HEK293 (cell line): ENCODE measurements around the gene CFL1.

Experiments
- CTCF ChIP-seq: fragments of 450-650 bp; formaldehyde crosslinking; IDR thresholded peaks from 2 replicates; pipeline ENCODE4 v1.5.1; 2016; ENCODE audit warnings: missing biosample characterization, missing genetic modification characterization
- GLIS1 ChIP-seq: fragments of 450-650 bp; formaldehyde crosslinking; IDR thresholded peaks from 2 replicates; pipeline ENCODE4 v1.5.1; 2016; ENCODE audit warnings: missing biosample characterization, missing genetic modification characterization
- GLIS2 ChIP-seq: fragments of 450-650 bp; formaldehyde crosslinking; IDR thresholded peaks from 2 replicates; pipeline ENCODE4 v1.5.1; 2016; ENCODE audit warnings: missing biosample characterization, missing genetic modification characterization
- MEIS1 ChIP-seq: sonication (generic); formaldehyde crosslinking; IDR thresholded peaks from 2 replicates; pipeline ENCODE4 v1.8.1; 2022; ENCODE audit warnings: missing genetic modification reagents, mild to moderate bottlenecking, borderline replicate concordance
- MZF1 ChIP-seq: fragments of 450-650 bp; formaldehyde crosslinking; IDR thresholded peaks from 2 replicates; pipeline ENCODE4 v1.5.1; 2017; ENCODE audit warnings: missing biosample characterization, missing genetic modification characterization, borderline replicate concordance
- PBX3 ChIP-seq: sonication (generic); formaldehyde crosslinking; IDR thresholded peaks from 2 replicates; pipeline ENCODE4 v1.8.1; 2022; ENCODE audit warnings: mild to moderate bottlenecking, moderate library complexity, missing genetic modification reagents
- RBAK ChIP-seq: fragments of 450-650 bp; formaldehyde crosslinking; IDR thresholded peaks from 2 replicates; pipeline ENCODE4 v1.5.1; 2016; ENCODE audit warnings: missing biosample characterization, missing genetic modification characterization
- ZBTB10 ChIP-seq: fragments of 450-650 bp; formaldehyde crosslinking; IDR thresholded peaks from 2 replicates; pipeline ENCODE4 v1.5.1; 2016; ENCODE audit warnings: missing biosample characterization, missing genetic modification characterization
- ZBTB20 ChIP-seq: fragments of 450-650 bp; formaldehyde crosslinking; IDR thresholded peaks from 2 replicates; pipeline ENCODE4 v1.5.1; 2016; ENCODE audit warnings: missing biosample characterization, missing genetic modification characterization
- ZFHX2 ChIP-seq: fragments of 450-650 bp; formaldehyde crosslinking; conservative IDR thresholded peaks from 2 replicates; pipeline ENCODE4 v1.5.1; 2016; ENCODE audit warnings: missing biosample characterization, missing genetic modification characterization
- ZNF132 ChIP-seq: fragments of 450-650 bp; formaldehyde crosslinking; IDR thresholded peaks from 2 replicates; pipeline ENCODE4 v1.5.1; 2017; ENCODE audit warnings: missing biosample characterization, missing genetic modification characterization, borderline replicate concordance
- ZNF133 ChIP-seq: fragments of 450-650 bp; formaldehyde crosslinking; IDR thresholded peaks from 2 replicates; pipeline ENCODE4 v1.5.1; 2016; ENCODE audit warnings: missing biosample characterization, missing genetic modification characterization
- ZNF169 ChIP-seq: fragments of 450-650 bp; formaldehyde crosslinking; IDR thresholded peaks from 2 replicates; pipeline ENCODE4 v1.5.1; 2016; ENCODE audit warnings: missing biosample characterization, missing genetic modification characterization
- ZNF175 ChIP-seq: fragments of 450-650 bp; formaldehyde crosslinking; IDR thresholded peaks from 2 replicates; pipeline ENCODE4 v1.5.1; 2016; ENCODE audit warnings: missing biosample characterization, missing genetic modification characterization
- ZNF202 ChIP-seq: fragments of 450-650 bp; formaldehyde crosslinking; IDR thresholded peaks from 2 replicates; pipeline ENCODE4 v1.5.1; 2016; ENCODE audit warnings: missing biosample characterization, missing genetic modification characterization, borderline replicate concordance
- ZNF280C ChIP-seq: fragments of 450-650 bp; formaldehyde crosslinking; IDR thresholded peaks from 2 replicates; pipeline ENCODE4 v1.5.1; 2016; ENCODE audit warnings: missing biosample characterization, missing genetic modification characterization
- ZNF311 ChIP-seq: fragments of 450-650 bp; formaldehyde crosslinking; IDR thresholded peaks from 2 replicates; pipeline ENCODE4 v1.5.1; 2017; ENCODE audit warnings: missing biosample characterization, missing genetic modification characterization, borderline replicate concordance
- ZNF341 ChIP-seq: fragments of 450-650 bp; formaldehyde crosslinking; IDR thresholded peaks from 2 replicates; pipeline ENCODE4; 2016; ENCODE audit warnings: low read depth, missing biosample characterization, missing genetic modification characterization
- ZNF366 ChIP-seq: fragments of 450-650 bp; formaldehyde crosslinking; conservative IDR thresholded peaks from 2 replicates; pipeline ENCODE4 v1.5.1; 2016; ENCODE audit warnings: missing biosample characterization, missing genetic modification characterization
- ZNF394 ChIP-seq: fragments of 450-650 bp; formaldehyde crosslinking; IDR thresholded peaks from 2 replicates; pipeline ENCODE4 v1.5.1; 2016; ENCODE audit warnings: missing biosample characterization, missing genetic modification characterization, mild to moderate bottlenecking, moderate library complexity, borderline replicate concordance
- ZNF416 ChIP-seq: fragments of 450-650 bp; formaldehyde crosslinking; IDR thresholded peaks from 2 replicates; pipeline ENCODE4 v1.5.1; 2016; ENCODE audit warnings: missing biosample characterization, missing genetic modification characterization
- ZNF544 ChIP-seq: fragments of 450-650 bp; formaldehyde crosslinking; IDR thresholded peaks from 2 replicates; pipeline ENCODE4 v1.5.0; 2017; ENCODE audit warnings: missing biosample characterization, missing genetic modification characterization
- ZNF548 ChIP-seq: fragments of 450-650 bp; formaldehyde crosslinking; IDR thresholded peaks from 2 replicates; pipeline ENCODE4 v1.5.1; 2016; ENCODE audit warnings: missing biosample characterization, missing genetic modification characterization
- ZNF664 ChIP-seq: fragments of 450-650 bp; formaldehyde crosslinking; IDR thresholded peaks from 2 replicates; pipeline ENCODE4 v1.5.1; 2016; ENCODE audit warnings: missing biosample characterization, missing genetic modification characterization
- ZNF76 ChIP-seq: fragments of 450-650 bp; formaldehyde crosslinking; IDR thresholded peaks from 2 replicates; pipeline ENCODE4; 2016; ENCODE audit warnings: low read depth, missing biosample characterization, missing genetic modification characterization, borderline replicate concordance
- ZNF843 ChIP-seq: fragments of 450-650 bp; formaldehyde crosslinking; IDR thresholded peaks from 2 replicates; pipeline ENCODE4 v1.5.1; 2016; ENCODE audit warnings: missing biosample characterization, missing genetic modification characterization
- ZSCAN30 ChIP-seq: fragments of 450-650 bp; IDR thresholded peaks from 2 replicates; pipeline ENCODE4 v1.5.1; 2018; ENCODE audit warnings: missing biosample characterization, mild to moderate bottlenecking, missing genetic modification characterization, moderate library complexity
- TF ChIP-seq, protein P1 (sequence below): fragments of 450-650 bp; formaldehyde crosslinking; IDR thresholded peaks from 2 replicates; pipeline ENCODE4 v1.5.1; 2016; ENCODE audit warnings: missing biosample characterization, missing genetic modification characterization, borderline replicate concordance
- TF ChIP-seq, protein P2 (sequence below): fragments of 450-650 bp; formaldehyde crosslinking; IDR thresholded peaks from 2 replicates; pipeline ENCODE4 v1.5.1; 2016; ENCODE audit warnings: missing biosample characterization, missing genetic modification characterization
- TF ChIP-seq, protein P3 (sequence below): fragments of 450-650 bp; formaldehyde crosslinking; IDR thresholded peaks from 2 replicates; pipeline ENCODE4 v1.5.1; 2017; ENCODE audit warnings: missing biosample characterization, mild to moderate bottlenecking, missing genetic modification characterization, moderate library complexity

CFL1 gene

GRCh38 chr11:65884716-65885092, 26.7 kb upstream of the CFL1 start (continued):
- TF ChIP-seq CTCF (tag by site-specific recombination) (peak; percentile 98), ZNF311 (tag by site-specific recombination) (no peak), ZNF416 (tag by site-specific recombination) (no peak), RBAK (tag by site-specific recombination) (no peak), ZNF341 (tag by site-specific recombination) (peak; percentile 61), ZNF132 (no peak), ZNF843 (no peak), GLIS2 (tag by site-specific recombination) (0 out of 2 replicates have a peak, but pooled peaks have one; percentile 19), ZNF76 (tag by site-specific recombination) (no peak), GLIS1 (tag by site-specific recombination) (no peak), ZNF548 (tag by site-specific recombination) (no peak), ZNF664 (tag by site-specific recombination) (no peak), ZNF366 (tag by site-specific recombination) (peak; percentile 76), MEIS1 (CRISPR knock-in tag) (no peak), ZSCAN30 (tag by site-specific recombination) (peak; percentile 69; the same call in 1 of the 2 replicates), PBX3 (no peak), ZNF202 (tag by site-specific recombination) (no peak), ZNF169 (tag by site-specific recombination) (no peak), ZBTB20 (tag by site-specific recombination) (no peak), MZF1 (tag by site-specific recombination) (no peak), ZNF394 (tag by site-specific recombination) (no peak), ZNF544 (no peak), ZBTB10 (tag by site-specific recombination) (no peak), ZNF175 (tag by site-specific recombination) (no peak), ZNF133 (tag by site-specific recombination) (no peak), ZNF280C (no peak), ZFHX2 (tag by site-specific recombination) (no peak)
- TF ChIP-seq, protein P1, sequence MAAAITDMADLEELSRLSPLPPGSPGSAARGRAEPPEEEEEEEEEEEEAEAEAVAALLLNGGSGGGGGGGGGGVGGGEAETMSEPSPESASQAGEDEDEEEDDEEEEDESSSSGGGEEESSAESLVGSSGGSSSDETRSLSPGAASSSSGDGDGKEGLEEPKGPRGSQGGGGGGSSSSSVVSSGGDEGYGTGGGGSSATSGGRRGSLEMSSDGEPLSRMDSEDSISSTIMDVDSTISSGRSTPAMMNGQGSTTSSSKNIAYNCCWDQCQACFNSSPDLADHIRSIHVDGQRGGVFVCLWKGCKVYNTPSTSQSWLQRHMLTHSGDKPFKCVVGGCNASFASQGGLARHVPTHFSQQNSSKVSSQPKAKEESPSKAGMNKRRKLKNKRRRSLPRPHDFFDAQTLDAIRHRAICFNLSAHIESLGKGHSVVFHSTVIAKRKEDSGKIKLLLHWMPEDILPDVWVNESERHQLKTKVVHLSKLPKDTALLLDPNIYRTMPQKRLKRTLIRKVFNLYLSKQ (tag by site-specific recombination): no peak
- TF ChIP-seq, protein P2, sequence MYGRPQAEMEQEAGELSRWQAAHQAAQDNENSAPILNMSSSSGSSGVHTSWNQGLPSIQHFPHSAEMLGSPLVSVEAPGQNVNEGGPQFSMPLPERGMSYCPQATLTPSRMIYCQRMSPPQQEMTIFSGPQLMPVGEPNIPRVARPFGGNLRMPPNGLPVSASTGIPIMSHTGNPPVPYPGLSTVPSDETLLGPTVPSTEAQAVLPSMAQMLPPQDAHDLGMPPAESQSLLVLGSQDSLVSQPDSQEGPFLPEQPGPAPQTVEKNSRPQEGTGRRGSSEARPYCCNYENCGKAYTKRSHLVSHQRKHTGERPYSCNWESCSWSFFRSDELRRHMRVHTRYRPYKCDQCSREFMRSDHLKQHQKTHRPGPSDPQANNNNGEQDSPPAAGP (tag by site-specific recombination): 0 out of 2 replicates have a peak, but pooled peaks have one; percentile 22
- TF ChIP-seq, protein P3, sequence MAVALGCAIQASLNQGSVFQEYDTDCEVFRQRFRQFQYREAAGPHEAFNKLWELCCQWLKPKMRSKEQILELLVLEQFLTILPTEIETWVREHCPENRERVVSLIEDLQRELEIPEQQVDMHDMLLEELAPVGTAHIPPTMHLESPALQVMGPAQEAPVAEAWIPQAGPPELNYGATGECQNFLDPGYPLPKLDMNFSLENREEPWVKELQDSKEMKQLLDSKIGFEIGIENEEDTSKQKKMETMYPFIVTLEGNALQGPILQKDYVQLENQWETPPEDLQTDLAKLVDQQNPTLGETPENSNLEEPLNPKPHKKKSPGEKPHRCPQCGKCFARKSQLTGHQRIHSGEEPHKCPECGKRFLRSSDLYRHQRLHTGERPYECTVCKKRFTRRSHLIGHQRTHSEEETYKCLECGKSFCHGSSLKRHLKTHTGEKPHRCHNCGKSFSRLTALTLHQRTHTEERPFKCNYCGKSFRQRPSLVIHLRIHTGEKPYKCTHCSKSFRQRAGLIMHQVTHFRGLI (tag by site-specific recombination): no peak
